A673 (cell line): Measurements from ENCODE around the gene MKKS.

ENCODE experiments used
- CTCF ChIP-seq: fragments of 300-800, 200-600 bp; sonication (generic); conservative IDR thresholded peaks from 2 replicates; pipeline ENCODE4 v1.5.1; 2017; ENCODE audit warnings: low read depth, mild to moderate bottlenecking, antibody characterized with exemption, low read length, moderate library complexity, mixed read lengths
- EZH2 ChIP-seq: fragments of 200-600 bp; sonication (generic); IDR thresholded peaks from 2 replicates; pipeline ENCODE4 v1.6.1; 2017; ENCODE audit warnings: borderline replicate concordance, low read depth, mild to moderate bottlenecking, mixed read lengths, antibody characterized with exemption, low read length; ENCODE audit not compliant: poor library complexity, severe bottlenecking

GRCh38 chr20:10478930-10479329 is 44.9 kb upstream of the MKKS start:
- no peak for TF ChIP-seq EZH2
- 0 out of 2 replicates have a peak, but pooled peaks have one; percentile 20 for TF ChIP-seq CTCF
